ENCODE data around the gene SNX24.

DNA sequence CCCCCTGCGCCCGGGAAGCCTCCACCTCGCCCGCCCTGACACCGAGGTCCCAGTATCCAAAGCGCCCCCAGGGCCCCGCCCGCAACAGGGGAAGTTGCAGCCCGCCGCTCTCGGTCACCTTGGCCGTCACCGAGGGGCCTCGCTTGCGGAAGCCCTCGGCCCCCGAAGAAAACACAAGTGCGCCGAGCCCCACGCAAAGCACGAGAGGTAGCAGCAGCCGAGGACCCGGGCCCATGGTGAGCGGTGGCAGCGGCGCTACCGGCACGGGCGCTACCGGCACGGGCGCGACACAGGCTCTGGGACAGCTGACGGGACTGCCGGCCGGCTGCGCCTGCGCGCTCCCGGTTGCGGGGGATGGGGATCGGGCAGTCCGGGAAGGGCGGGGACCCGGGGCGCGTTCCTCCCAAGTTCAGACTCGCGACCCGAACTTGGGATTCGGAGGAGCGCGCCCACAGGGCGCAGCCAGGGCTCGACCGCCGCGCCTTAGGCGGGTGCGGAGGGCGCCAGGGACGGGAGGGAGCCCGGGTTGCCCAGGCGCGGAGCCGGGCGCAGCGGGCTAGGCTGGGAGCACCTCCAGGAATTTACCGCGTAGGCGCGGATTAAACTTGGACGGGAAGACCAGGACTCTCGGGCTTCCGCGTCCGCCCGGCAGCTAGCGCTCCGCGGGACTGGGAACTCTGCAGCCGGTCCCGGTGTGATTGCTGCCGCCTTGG lies 191.1 kb downstream of the SNX24 start, which contains the start of gene PPIC:
- TF ChIP-seq, protein P1, sequence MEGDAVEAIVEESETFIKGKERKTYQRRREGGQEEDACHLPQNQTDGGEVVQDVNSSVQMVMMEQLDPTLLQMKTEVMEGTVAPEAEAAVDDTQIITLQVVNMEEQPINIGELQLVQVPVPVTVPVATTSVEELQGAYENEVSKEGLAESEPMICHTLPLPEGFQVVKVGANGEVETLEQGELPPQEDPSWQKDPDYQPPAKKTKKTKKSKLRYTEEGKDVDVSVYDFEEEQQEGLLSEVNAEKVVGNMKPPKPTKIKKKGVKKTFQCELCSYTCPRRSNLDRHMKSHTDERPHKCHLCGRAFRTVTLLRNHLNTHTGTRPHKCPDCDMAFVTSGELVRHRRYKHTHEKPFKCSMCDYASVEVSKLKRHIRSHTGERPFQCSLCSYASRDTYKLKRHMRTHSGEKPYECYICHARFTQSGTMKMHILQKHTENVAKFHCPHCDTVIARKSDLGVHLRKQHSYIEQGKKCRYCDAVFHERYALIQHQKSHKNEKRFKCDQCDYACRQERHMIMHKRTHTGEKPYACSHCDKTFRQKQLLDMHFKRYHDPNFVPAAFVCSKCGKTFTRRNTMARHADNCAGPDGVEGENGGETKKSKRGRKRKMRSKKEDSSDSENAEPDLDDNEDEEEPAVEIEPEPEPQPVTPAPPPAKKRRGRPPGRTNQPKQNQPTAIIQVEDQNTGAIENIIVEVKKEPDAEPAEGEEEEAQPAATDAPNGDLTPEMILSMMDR (IDR thresholded peaks at IDR 0.05) = no peak
- TF ChIP-seq POLR2A (IDR thresholded peaks at IDR 0.05) = peak; percentile 85

Measured in right lobe of liver (tissue), 4 donors.